GM23338 (cell line): ENCODE data around the gene CHD1.

Source experiments
- EZH2 ChIP-seq: fragments of 200-600 bp; sonication (generic); IDR thresholded peaks from one replicate; pipeline ENCODE4 v1.8.0; 2017; ENCODE audit warnings: antibody characterized with exemption, mild to moderate bottlenecking, low read depth; ENCODE audit not compliant: unreplicated experiment
- TF ChIP-seq, protein P1 (sequence below): IDR thresholded peaks from one replicate; pipeline ENCODE4 v1.6.1; 2018; ENCODE audit warnings: antibody characterized with exemption; ENCODE audit not compliant: unreplicated experiment
- TF ChIP-seq, protein P2 (sequence below), 2 experiments: fragments of 200-600 bp in 1 of 2; sonication (generic) in 1 of 2; conservative IDR thresholded peaks; 2 replicates each; pipeline versions ENCODE4 v1.5.1 to v1.6.1; 2016 to 2017; ENCODE audit warnings: antibody characterized with exemption in 2 of 2, low read depth in 2 of 2, mild to moderate bottlenecking in 2 of 2, moderate library complexity in 1 of 2

DNA sequence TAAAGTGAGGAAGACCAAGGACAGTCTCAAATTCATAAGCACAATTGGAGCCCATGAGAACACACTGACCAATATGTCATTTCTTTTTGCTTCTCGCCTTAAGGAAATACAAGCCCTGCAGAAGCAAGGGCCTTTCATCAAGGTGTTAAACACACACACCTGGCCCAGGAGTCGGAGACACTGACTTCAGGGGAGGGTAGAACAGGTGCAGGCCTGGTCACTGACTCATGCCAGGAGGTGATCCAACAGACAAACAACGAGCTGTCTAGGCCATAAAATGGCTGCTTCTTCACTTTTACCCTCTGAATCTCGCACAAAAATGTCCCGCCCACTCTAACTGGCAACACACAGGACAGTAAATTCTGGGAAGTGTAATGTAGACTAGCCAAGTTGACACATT lies 92.6 kb downstream of the CHD1 start:
- TF ChIP-seq, protein P1, sequence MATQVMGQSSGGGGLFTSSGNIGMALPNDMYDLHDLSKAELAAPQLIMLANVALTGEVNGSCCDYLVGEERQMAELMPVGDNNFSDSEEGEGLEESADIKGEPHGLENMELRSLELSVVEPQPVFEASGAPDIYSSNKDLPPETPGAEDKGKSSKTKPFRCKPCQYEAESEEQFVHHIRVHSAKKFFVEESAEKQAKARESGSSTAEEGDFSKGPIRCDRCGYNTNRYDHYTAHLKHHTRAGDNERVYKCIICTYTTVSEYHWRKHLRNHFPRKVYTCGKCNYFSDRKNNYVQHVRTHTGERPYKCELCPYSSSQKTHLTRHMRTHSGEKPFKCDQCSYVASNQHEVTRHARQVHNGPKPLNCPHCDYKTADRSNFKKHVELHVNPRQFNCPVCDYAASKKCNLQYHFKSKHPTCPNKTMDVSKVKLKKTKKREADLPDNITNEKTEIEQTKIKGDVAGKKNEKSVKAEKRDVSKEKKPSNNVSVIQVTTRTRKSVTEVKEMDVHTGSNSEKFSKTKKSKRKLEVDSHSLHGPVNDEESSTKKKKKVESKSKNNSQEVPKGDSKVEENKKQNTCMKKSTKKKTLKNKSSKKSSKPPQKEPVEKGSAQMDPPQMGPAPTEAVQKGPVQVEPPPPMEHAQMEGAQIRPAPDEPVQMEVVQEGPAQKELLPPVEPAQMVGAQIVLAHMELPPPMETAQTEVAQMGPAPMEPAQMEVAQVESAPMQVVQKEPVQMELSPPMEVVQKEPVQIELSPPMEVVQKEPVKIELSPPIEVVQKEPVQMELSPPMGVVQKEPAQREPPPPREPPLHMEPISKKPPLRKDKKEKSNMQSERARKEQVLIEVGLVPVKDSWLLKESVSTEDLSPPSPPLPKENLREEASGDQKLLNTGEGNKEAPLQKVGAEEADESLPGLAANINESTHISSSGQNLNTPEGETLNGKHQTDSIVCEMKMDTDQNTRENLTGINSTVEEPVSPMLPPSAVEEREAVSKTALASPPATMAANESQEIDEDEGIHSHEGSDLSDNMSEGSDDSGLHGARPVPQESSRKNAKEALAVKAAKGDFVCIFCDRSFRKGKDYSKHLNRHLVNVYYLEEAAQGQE: no peak
- TF ChIP-seq, protein P2, sequence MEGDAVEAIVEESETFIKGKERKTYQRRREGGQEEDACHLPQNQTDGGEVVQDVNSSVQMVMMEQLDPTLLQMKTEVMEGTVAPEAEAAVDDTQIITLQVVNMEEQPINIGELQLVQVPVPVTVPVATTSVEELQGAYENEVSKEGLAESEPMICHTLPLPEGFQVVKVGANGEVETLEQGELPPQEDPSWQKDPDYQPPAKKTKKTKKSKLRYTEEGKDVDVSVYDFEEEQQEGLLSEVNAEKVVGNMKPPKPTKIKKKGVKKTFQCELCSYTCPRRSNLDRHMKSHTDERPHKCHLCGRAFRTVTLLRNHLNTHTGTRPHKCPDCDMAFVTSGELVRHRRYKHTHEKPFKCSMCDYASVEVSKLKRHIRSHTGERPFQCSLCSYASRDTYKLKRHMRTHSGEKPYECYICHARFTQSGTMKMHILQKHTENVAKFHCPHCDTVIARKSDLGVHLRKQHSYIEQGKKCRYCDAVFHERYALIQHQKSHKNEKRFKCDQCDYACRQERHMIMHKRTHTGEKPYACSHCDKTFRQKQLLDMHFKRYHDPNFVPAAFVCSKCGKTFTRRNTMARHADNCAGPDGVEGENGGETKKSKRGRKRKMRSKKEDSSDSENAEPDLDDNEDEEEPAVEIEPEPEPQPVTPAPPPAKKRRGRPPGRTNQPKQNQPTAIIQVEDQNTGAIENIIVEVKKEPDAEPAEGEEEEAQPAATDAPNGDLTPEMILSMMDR (conservative IDR thresholded peaks at IDR 0.05; ENCODE audit: low read depth in 2 of 2): no peak
- TF ChIP-seq EZH2: no peak
